Pulmonary artery endothelial cell (primary cell): ENCODE data around the gene IGFBP3. TPM values are rescaled to one million over a fixed set of nuclear protein-coding genes. Genes with fewer than 3 reads are reported as not detected.

Experiments used
- DNase-seq: peaks from one replicate; pipeline ENCODE4 v3.0.0-alpha.2; 2011; ENCODE audit warnings: low read depth, low spot score
- total RNA-seq: library from RNA; depleted of rRNA; stranded (reverse); fragments of >200 nt; gene quantifications from 2 replicates; pipeline ENCODE4 v1.2.3, GENCODE V29; 2014

The IGFBP3 gene
- total RNA-seq, 1 donor from 2014 or later, result 15.5 TPM

- no peak for DNase-seq
These were observed 47.7 kb downstream of the IGFBP3 start for GRCh38 chr7:45873355-45873754.

- DNase-seq, result no peak
These were observed 48.1 kb downstream of the IGFBP3 start, which contains the start of gene CCDC201 for GRCh38 chr7:45873035-45873354. TSS of gene CCDC201 (minus strand) at chr7:45873082. CDS start at chr7:45873007, 75 bp downstream.

GRCh38 chr7:45872116-45873034, 48.7 kb downstream of the IGFBP3 start:
- DNase-seq, result no peak

GRCh38 chr7:45869426-45869825, 51.6 kb downstream of the IGFBP3 start:
- DNase-seq, result no peak

- DNase-seq, result no peak
These were observed 53.6 kb downstream of the IGFBP3 start for GRCh38 chr7:45867471-45867870.

GRCh38 chr7:45865594-45866410, 55.3 kb downstream of the IGFBP3 start:
- DNase-seq, result no peak

GRCh38 chr7:45863715-45864114, 57.4 kb downstream of the IGFBP3 start:
- no peak for DNase-seq

Other genes with a start within 250 kb of the IGFBP3 start
- gene CCDC201, start 48.2 kb downstream of the IGFBP3 start, total RNA-seq, result not detected in 2 replicates
- gene IGFBP1, start 32.8 kb downstream of the IGFBP3 start, total RNA-seq, result 0.26 and 2.1 TPM in 2 replicates